Mucosa of stomach (tissue), 1 donor: ENCODE measurements around the gene PSEN2.
A peak's percentile ranks its signal among the peaks of the same experiment; 100 is the strongest.
"Not testable (repeated sequence)": the region's sequence is repeated elsewhere in the genome, so short reads cannot be mapped to it uniquely, and the experiment has no call there.

ENCODE experiments used
- H3K27me3 ChIP-seq: one replicate; pipeline ENCODE4 v1.7.0; 2013; ENCODE audit warnings: mild to moderate bottlenecking, low read length; ENCODE audit not compliant: control insufficient read depth, insufficient read depth
- H3K36me3 ChIP-seq: one replicate; pipeline ENCODE4 v1.7.0; 2013; ENCODE audit warnings: low read length; ENCODE audit not compliant: control insufficient read depth, insufficient read depth
- H3K4me1 ChIP-seq: one replicate; pipeline ENCODE4 v1.7.0; 2013; ENCODE audit warnings: mild to moderate bottlenecking, low read length; ENCODE audit not compliant: control insufficient read depth, insufficient read depth
- H3K4me3 ChIP-seq: one replicate; pipeline ENCODE4 v1.7.0; 2013; ENCODE audit warnings: low read length
- H3K9ac ChIP-seq: one replicate; pipeline ENCODE4 v1.7.0; 2013; ENCODE audit warnings: mild to moderate bottlenecking, low read length, moderate library complexity
- H3K9me3 ChIP-seq: one replicate; pipeline ENCODE4 v1.7.0; 2013; ENCODE audit warnings: mild to moderate bottlenecking, low read length, moderate library complexity; ENCODE audit not compliant: control insufficient read depth
- donor health status: Pancreatic carcinoma.

PSEN2 gene

GRCh38 chr1:226908913-226909312 is 38.5 kb downstream of the PSEN2 start:
- H3K27me3 ChIP-seq: no peaks in the 10 kb centered on the region
- no peaks in the 10 kb centered on the region for H3K4me1 ChIP-seq
- H3K36me3 ChIP-seq: no peaks in the 10 kb centered on the region
- no peak overlapping the region for H3K9ac ChIP-seq
- H3K9me3 ChIP-seq: no peaks in the 10 kb centered on the region
- no peak overlapping the region for H3K4me3 ChIP-seq

DNA sequence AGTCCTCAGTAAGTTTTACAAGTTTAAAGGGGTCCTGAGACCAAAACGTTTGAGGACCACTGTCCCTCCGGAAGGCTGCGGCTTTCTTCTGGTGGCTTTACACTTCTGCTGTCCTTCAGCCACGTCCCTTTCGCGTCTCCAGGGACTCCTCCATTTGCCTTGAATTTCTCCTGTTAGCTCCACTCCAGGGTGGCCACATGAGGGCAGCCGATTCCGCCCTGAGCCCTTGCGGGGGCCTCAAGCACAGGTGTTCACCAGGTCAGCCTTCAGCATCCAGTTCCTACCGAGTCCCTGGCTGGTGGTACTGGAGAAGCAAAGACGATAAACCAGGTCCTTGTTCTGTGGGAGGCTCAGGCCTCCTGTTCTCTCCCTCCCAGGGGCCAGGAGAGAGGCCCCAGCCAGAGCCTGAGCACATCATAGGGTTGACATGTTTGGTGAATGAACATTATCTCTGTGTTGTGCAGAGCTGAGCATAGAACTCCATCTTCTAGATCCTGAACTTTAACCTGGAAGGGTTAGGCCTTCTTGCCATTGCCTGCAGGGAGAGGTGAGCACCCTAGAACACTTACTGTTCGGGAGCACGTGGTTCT is 42.3 kb downstream of the PSEN2 start:
- Histone ChIP-seq H3K4me3 (no peak overlapping the region), H3K36me3 (no peaks in the 10 kb centered on the region), H3K4me1 (no peaks in the 10 kb centered on the region), H3K9me3 (no peaks in the 10 kb centered on the region), H3K9ac (no peak overlapping the region), H3K27me3 (no peaks in the 10 kb centered on the region)

GRCh38 chr1:226915672-226915995 is 45.2 kb downstream of the PSEN2 start:
- Histone ChIP-seq H3K4me1 (no peaks in the 10 kb centered on the region), H3K27me3 (no peaks in the 10 kb centered on the region), H3K9ac (no peak overlapping the region), H3K4me3 (no peak overlapping the region), H3K36me3 (no peaks in the 10 kb centered on the region), H3K9me3 (no peaks in the 10 kb centered on the region)

- H3K9ac ChIP-seq: no peak overlapping the region
- H3K9me3 ChIP-seq: no peaks in the 10 kb centered on the region
- no peaks in the 10 kb centered on the region for H3K36me3 ChIP-seq
- no peaks in the 10 kb centered on the region for H3K27me3 ChIP-seq
- no peak overlapping the region for H3K4me3 ChIP-seq
- H3K4me1 ChIP-seq: no peaks in the 10 kb centered on the region
These were observed 46.1 kb downstream of the PSEN2 start for GRCh38 chr1:226916497-226916896.

GRCh38 chr1:226919587-226919986 is 49.2 kb downstream of the PSEN2 start:
- Histone ChIP-seq H3K36me3 (no peaks in the 10 kb centered on the region), H3K4me3 (no peak overlapping the region), H3K9ac (no peak overlapping the region), H3K9me3 (no peaks in the 10 kb centered on the region), H3K27me3 (no peaks in the 10 kb centered on the region), H3K4me1 (no peaks in the 10 kb centered on the region)

DNA sequence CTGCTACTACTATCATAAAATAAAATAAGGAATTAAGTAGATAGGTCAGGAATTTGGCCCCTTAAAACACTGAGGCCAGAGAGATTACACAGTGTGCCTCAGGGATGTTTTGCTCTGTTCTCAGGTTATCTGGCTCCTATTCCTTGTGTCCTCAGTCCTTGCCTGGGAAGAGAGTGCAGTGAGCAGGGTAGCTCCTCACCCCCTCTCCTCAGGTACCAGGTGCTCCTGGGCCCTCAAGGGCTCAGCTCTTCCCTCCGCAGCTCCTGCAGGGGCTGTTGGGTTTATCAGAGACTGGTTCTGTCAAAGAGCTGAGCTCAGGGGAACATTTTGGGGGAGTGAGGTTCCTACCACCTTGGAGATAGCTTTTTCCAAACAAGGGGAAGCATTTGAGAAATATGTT is 49.6 kb downstream of the PSEN2 start:
- Histone ChIP-seq H3K36me3 (no peaks in the 10 kb centered on the region), H3K27me3 (no peaks in the 10 kb centered on the region), H3K4me1 (no peaks in the 10 kb centered on the region), H3K4me3 (no peak overlapping the region), H3K9ac (no peak overlapping the region), H3K9me3 (no peaks in the 10 kb centered on the region)

GRCh38 chr1:226920446-226920894 is 50.1 kb downstream of the PSEN2 start:
- H3K4me1 ChIP-seq: no peaks in the 10 kb centered on the region
- H3K9me3 ChIP-seq: no peaks in the 10 kb centered on the region
- H3K36me3 ChIP-seq: no peaks in the 10 kb centered on the region
- no peak overlapping the region for H3K4me3 ChIP-seq
- no peak overlapping the region for H3K9ac ChIP-seq
- H3K27me3 ChIP-seq: no peaks in the 10 kb centered on the region

DNA sequence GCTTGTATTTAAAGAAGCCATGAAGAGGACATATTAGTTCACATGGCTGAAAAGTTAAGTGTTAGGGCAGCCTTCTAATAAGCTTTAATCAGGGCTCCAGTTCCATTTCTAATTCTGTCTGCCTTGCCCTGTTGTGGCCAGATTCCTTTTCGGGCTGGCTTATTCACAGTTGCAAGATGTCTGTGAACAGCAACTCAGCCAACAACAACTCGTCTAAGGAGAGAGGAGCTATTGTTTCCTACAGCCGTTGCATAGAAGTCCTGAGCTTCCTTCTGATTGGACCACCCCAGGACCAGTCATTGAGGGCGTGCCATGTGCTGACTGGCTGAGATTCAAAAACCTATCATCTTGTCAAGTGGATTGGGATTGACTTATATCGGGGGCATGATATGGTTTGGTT is 51.1 kb downstream of the PSEN2 start:
- no peaks in the 10 kb centered on the region for H3K9me3 ChIP-seq
- no peaks in the 10 kb centered on the region for H3K4me1 ChIP-seq
- H3K4me3 ChIP-seq: no peak overlapping the region
- no peaks in the 10 kb centered on the region for H3K27me3 ChIP-seq
- no peaks in the 10 kb centered on the region for H3K36me3 ChIP-seq
- H3K9ac ChIP-seq: no peak overlapping the region

DNA sequence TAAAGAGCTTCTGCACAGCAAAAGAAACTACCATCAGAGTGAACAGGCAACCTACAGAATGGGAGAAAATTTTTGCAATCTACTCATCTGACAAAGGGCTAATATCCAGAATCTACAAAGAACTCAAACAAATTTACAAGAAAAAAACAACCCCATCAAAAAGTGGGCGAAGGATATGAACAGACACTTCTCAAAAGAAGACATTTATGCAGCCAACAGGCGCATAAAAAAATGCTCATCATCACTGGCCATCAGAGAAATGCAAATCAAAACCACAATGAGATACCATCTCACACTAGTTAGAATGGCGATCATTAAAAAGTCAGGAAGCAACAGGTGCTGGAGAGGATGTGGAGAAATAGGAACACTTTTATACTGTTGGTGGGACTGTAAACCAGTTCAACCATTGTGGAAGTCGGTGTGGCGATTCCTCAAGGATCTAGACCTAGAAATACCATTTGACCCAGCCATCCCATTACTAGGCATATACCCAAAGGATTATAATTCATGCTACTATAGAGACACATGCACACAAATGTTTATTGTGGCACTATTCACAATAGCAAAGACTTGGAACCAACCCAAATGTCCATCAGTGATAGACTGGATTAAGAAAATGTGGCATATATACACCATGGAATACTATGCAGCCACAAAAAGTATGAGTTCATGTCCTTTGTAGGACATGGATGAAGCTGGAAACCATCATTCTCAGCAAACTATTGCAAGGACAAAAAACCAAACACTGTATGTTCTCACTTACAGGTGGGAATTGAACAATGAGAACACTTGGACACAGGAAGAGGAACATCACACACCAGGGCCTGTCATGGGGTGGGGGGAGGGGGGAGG is 59.1 kb downstream of the PSEN2 start:
- not testable (repeated sequence) for H3K9me3 ChIP-seq, H3K36me3 ChIP-seq, H3K9ac ChIP-seq, H3K4me3 ChIP-seq, H3K27me3 ChIP-seq, H3K4me1 ChIP-seq

DNA sequence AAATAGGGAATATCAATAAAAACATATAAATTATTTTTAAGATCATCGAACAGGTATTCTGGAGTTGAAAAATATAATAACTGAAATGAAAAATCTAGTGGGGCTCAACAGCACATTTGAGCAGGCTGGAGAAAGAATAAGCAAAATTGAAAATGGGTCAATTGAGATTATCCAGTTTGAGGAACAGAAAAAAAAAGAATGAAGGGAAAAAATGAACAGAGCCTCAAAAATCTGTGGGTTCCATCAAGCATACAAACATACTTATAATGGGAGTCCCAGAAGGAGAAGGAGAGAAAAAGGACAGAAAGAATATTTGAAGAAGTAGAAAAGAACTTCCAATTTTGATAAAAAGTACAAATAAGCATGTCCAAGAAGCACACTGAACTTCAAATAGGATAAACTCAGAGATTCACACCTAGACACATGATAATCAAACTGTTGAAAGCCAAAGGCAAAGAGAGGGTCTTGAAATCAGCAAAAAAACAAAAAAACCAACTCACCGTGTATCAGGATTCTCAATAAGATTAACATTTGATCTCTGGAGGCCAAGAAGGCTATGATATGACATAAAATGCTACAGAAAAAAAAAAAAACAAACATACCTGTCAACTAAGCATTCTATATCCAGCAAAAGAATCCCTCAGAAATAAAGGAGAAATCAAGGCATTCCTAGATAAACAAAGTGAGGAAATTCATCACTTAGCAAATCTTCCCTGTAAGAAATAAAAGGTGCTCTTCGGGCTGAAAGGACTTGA is 64.2 kb downstream of the PSEN2 start:
- H3K9ac ChIP-seq: no peak overlapping the region
- no peaks in the 10 kb centered on the region for H3K9me3 ChIP-seq
- H3K4me3 ChIP-seq: no peak overlapping the region
- H3K4me1 ChIP-seq: peaks cover 12% of the 10 kb centered on the region
- no peaks in the 10 kb centered on the region for H3K36me3 ChIP-seq
- no peaks in the 10 kb centered on the region for H3K27me3 ChIP-seq

DNA sequence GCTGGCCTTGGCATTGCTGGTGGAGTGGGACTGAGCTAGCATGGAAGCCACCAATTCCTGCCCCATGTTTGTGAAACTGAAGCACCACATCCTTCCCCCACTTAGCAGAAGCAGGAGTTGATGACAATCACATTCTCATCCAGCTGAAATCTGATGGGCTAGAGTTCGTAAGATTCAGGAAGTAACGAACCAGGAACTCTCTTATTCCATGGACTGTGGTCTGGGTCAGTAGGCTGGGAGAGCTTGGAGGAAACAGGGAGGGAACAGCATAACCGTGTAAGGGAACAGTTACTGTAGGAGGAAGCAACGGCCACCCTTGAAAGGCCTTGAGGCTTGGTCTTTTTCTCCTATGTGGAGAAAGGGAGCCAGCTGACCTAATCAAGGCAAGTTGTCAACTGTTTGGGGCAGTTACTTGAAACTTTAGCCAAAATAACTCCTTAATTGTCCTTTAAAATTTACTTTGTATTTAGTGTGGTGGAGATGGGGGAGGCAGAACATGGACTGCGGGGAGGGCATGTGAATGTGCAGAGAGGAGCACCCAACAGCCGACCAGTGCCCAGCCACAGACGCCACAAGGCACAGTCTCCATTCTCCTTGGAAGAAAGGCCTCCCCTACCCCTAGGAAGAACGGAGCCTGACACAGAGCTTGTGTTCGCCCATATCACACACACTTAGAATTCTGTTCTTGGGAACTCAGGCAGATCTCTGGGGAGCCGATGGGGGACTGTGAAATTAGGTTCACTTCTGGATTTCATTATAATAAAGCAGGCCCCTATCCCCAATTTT is 67.7 kb downstream of the PSEN2 start:
- Histone ChIP-seq H3K36me3 (no peaks in the 10 kb centered on the region), H3K9me3 (no peaks in the 10 kb centered on the region), H3K4me3 (no peak overlapping the region), H3K4me1 (peaks cover 32% of the 10 kb centered on the region), H3K27me3 (no peaks in the 10 kb centered on the region), H3K9ac (peak overlapping the region; percentile 89)
